NCI-H1417 (cell line): ENCODE data around the gene ATP6V1E1.
A peak's percentile ranks its signal among the peaks of the same experiment; 100 is the strongest.
"Not testable (repeated sequence)": the region's sequence is repeated elsewhere in the genome, so short reads cannot be mapped to it uniquely, and the experiment has no call there.

Experiments
- DNase-seq, 3 experiments: peaks; one replicate each; lab custom pipeline; 2025; lab: John Stamatoyannopoulos, UW

ATP6V1E1 gene

DNA sequence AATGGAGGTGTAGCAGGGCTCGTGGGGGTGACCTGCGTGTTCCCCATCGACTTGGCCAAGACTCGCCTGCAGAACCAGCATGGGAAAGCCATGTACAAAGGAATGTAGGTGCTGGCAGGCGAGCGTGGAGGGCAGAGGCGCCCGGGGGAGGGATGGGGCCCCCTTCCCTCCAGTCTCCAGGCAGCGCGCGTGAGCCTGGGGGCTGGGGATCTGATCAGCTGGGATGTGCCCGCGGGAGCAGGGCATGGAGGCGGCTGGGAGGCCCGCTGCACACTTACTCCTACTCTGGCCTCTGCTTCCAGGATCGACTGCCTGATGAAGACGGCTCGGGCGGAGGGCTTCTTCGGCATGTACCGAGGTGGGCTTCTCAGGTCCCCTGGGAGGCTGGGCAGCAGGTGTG lies 47.5 kb downstream of the ATP6V1E1 start:
- no peak for DNase-seq

GRCh38 chr22:17580441-17581031 lies 48.0 kb downstream of the ATP6V1E1 start:
- DNase-seq = no peak

DNA sequence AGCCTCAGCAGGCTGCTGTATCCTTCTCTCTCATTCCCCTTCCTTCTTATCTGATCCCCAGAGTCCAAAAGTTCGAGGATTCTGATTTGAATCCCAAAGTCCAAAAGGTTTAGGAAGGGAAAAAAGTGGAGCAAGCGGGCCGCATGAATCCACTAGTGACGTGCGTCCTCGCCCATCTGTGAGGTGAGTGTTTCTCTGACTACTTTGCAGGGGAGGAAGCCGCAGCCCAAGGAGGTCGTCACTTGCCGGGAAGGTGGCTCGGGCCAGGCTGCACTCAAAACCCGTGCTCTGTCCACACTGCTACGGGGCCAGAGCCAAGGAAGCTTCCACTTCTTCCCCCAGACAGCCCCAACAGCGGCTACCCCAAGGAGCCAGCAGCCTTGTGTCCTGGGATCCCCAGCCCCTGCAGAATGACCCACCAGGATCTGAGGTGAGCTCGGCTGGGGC lies 49.0 kb downstream of the ATP6V1E1 start:
- DNase-seq = no peak

DNA sequence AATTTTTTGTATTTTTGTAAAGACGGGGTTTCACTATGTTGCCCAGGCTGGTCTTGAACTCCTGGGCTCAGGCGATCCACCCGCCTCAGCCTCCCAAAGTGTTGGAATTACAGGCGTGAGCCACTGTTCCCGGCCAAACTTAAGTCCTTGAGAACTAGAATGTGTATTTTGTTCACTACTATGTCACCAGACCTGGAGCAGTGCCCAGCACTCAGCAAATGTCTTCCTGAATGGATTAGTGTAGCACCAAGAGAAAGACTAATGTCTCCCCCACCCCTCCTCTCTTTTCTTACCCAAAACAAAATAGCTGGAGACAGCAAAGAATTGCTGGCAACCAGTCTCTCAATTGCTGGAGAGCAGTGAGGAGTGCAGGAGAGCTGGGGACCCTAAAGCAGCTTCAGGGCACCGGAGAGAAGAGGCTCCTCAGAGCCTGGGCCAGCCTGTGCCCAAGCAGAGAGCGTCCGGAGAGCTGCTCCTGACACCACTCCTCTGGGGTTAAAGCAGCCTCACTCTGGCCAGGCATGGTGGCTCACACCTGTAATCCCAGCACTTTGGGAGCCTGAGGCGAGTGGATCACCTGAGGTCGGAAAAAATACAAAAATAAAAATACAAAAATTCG lies 50.3 kb downstream of the ATP6V1E1 start:
- no peak for DNase-seq

- DNase-seq = no peak
Measured at GRCh38 chr22:17576470-17576869, 52.1 kb downstream of the ATP6V1E1 start.

DNA sequence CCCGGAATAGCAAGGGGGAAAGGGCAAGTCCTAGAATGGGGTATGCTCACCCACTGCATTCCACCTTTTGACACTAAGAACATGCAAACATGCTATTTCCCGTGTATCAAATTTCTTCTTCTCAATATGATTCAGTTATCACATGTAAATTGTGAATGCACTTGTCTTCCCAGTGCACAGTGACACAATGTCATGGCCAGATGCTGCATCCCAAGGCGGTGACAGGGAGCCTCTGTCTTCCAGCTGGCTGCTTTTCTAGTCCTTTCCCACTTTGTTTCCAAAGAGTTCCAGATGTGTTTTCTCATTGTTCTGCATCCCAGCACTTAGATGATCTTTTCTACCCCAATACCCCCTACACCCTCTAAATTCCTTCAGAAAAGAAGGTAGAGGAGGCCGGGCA lies 52.9 kb downstream of the ATP6V1E1 start:
- DNase-seq = no peak

DNA sequence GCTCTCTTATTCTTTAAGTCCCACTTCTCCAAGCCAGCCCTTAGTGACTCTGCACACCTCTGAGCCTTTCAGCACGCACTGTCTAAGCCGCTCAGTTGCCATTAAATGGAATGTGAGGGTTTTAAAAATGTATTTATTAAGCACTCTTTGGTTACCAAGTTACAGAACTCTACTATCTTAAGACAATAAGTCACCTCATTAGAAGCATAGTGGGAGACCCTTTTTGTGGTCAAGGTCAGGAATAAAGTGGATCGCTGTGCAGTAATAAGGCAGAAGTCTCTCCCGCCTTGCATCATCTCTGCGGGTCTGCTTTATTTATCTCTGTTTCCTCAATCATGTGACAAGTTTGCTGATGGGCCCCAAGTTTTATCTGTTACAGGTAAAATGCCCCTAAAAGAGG lies 53.4 kb downstream of the ATP6V1E1 start:
- no peak for DNase-seq

DNA sequence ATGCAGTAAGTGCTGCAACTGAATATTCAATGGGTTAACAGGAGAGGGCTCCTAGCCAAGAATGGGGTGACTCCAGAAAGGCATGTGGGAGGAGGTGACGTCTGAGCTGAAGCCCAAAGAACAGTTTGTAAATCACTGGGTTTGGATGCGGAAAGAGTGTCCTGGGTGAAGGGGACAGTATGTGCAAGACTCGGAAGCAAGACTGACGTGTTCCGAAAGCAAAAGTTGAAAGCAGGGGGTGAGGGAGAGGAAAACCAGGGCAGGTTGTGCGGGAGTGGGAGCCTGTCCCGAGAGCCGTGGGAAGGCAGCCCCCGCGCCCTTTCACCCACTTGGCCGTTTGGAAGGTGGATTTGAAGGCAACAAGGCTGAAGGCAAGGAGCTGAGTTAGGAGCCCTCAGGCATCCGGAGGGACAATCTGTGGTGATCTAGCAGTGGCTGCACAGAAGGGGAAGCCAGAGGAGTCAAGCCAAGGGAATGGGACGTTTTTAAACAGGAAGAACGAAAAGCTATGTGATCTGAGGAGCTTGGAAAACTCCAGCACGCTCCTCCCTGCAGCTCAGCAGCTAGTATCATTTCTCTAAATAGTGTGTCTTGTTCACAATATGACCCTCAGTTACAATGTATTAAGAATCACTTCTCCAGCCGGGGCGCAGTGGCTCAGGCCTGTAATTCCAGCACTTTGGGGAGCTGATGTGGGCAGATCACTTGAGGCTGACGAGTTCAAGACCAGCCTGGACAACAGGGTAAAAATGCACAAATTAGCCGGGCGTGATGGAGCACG lies 57.5 kb downstream of the ATP6V1E1 start:
- DNase-seq = no peak

GRCh38 chr22:17569971-17570511 lies 58.5 kb downstream of the ATP6V1E1 start:
- peak in 1 of 3 experiments; percentile 32 for DNase-seq

- no peak for DNase-seq
Measured at GRCh38 chr22:17566776-17567175, 61.8 kb downstream of the ATP6V1E1 start.

DNA sequence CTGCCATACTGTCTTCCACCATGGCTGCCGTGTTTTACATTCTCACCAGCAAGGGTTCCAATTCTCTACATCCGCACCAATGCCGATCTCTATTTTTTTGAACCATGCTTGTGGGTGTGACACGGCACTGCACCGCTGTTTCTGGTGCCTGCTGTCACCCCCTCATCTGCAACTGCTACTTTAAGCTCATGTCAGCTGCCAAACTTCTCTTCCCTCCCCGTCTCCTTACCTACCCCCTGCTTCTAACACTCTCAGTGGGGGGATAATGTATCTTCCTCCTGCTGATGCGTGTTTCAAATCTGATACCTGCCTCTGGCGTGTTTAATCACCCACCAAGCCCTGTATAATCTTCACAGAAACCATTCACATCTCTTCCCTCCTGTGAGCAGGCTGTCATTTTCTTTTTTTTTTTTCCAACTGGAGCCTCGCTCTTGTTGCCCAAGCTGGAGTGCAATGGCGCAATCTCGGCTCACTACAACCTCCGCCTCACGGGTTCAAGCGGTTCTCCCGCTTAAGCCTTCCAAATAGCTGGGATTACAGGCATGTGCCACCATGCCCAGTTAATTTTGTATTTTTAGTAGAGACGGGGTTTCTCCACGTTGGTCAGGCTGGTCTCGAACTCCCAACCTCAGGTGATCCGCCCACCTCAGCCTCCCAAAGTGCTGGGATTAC lies 62.4 kb downstream of the ATP6V1E1 start:
- not testable (repeated sequence) for DNase-seq

- no peak for DNase-seq
Measured at GRCh38 chr22:17563936-17564391, 64.6 kb downstream of the ATP6V1E1 start.

DNA sequence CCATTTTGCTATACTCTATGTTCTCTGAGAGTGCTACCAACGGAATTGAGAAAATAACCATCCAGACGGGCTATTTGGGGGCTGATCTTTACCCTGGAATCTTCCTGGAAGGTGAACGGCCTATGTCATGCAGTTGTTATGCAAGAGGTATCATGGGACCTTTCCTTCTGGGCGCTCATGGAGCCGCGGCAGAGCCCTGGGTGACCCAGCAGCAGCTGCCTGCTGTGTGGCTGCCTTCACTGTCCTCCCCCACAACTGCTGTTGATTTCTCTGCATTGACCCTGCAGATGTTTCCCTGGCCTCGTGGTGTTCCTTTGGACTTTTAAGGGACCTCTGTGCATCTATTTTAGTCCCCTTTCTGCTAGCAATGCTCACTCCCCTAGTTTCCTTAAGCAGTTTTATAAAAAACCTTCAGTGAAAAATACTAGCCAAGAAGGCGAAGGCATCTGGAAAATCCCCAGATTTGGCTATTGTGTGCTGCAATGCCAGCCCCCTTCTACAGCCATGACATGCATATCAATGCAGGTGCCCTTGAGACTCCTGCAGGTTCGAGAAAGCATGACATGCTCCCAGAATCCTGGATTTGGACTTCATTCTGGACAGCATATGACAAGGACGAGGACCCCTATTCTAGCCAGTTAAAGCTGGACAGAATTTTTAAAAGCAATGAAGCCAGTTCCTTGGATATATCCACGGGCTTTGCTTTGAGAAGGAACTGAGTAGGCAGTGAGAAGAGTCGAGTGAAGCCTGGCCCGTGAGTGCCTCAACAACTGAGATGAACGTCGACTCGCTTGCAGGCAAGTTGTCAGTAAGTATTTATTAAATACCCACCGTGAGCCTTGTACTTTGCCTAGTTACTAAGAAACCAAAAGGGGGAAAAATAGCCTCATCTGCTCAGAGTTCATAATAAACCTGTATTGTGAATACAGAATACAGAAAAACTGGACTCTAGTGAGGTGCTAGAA lies 65.4 kb downstream of the ATP6V1E1 start, which contains the start of gene SLC25A18:
Gene SLC25A18, plus strand, starts transcription at position 593 of the 965 bp plus-strand sequence. CDS start 16,447 bp downstream, outside the sequence.
- no peak for DNase-seq

- DNase-seq = no peak
Measured at GRCh38 chr22:17559188-17559587, 69.4 kb downstream of the ATP6V1E1 start.

- DNase-seq = no peak
Measured at GRCh38 chr22:17554814-17555213, 73.7 kb downstream of the ATP6V1E1 start.

GRCh38 chr22:17552737-17553136 lies 75.8 kb downstream of the ATP6V1E1 start:
- no peak for DNase-seq

- DNase-seq = no peak
Measured at GRCh38 chr22:17549655-17550054, 78.9 kb downstream of the ATP6V1E1 start.

DNA sequence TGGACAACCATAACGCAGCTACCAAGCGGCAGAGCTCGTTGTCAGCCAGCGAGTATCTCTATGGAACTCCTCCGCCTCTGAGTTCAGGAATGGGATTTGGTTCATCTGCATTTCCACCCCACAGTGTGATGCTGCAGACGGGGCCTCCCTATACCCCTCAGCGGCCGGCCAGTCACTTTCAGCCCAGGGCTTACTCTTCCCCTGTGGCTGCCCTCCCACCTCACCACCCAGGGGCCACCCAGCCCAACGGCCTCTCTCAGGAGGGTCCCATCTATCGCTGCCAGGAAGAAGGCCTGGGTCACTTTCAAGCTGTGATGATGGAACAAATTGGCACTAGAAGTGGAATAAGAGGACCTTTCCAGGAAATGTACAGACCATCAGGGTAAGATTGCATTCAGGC lies 79.4 kb downstream of the ATP6V1E1 start:
- no peak for DNase-seq

GRCh38 chr22:17548756-17549035 lies 79.9 kb downstream of the ATP6V1E1 start:
- no peak for DNase-seq

- no peak for DNase-seq
Measured at GRCh38 chr22:17548010-17548755, 80.4 kb downstream of the ATP6V1E1 start.
